GM18505 (cell line): Measurements from ENCODE around the gene RELB.

Experiments
- ATAC-seq: cut with Tn5 transposase; IDR thresholded peaks from one replicate; pipeline ENCODE4 v1.9.1; 2021; ENCODE audit not compliant: unreplicated experiment
- POLR2A ChIP-seq: IDR thresholded peaks from 4 replicates; pipeline ENCODE4 v1.6.1; 2011; ENCODE audit warnings: borderline replicate concordance; ENCODE audit not compliant: insufficient read depth, insufficient read length; ENCODE audit errors: extremely low read depth

RELB gene

GRCh38 chr19:45070861-45071544 is 69.7 kb downstream of the RELB start:
- peak; percentile 25 for TF ChIP-seq POLR2A
- no peak for ATAC-seq

GRCh38 chr19:45071545-45071938 is 70.3 kb downstream of the RELB start:
- no peak for ATAC-seq
- TF ChIP-seq POLR2A: no peak

GRCh38 chr19:45071969-45072790 is 70.9 kb downstream of the RELB start:
- no peak for ATAC-seq
- no peak for TF ChIP-seq POLR2A

GRCh38 chr19:45074744-45075300 is 73.6 kb downstream of the RELB start:
- TF ChIP-seq POLR2A: no peak
- ATAC-seq: no peak

- TF ChIP-seq POLR2A: peak; percentile 68
- peak; percentile 56 for ATAC-seq
Measured at GRCh38 chr19:45075301-45076028, 74.2 kb downstream of the RELB start.

GRCh38 chr19:45076029-45076850 is 75.0 kb downstream of the RELB start, which contains the start of gene ZNF296:
TSS of gene ZNF296 (minus strand) at chr19:45076478. CDS start at chr19:45076373, 105 bp downstream.
- peak; percentile 91 for TF ChIP-seq POLR2A
- peak; percentile 34 for ATAC-seq

GRCh38 chr19:45076851-45077730 is 75.8 kb downstream of the RELB start:
- no peak for ATAC-seq
- no peak for TF ChIP-seq POLR2A

- no peak for ATAC-seq
- TF ChIP-seq POLR2A: no peak
Measured at GRCh38 chr19:45078390-45079062, 77.3 kb downstream of the RELB start.

GRCh38 chr19:45079063-45079910 is 78.0 kb downstream of the RELB start, which contains the start of gene GEMIN7:
TSS of gene GEMIN7 (plus strand) at chr19:45079260. CDS start at chr19:45090115, 10,855 bp downstream.
- peak; percentile 78 for TF ChIP-seq POLR2A
- peak; percentile 27 for ATAC-seq

GRCh38 chr19:45079911-45080370 is 78.7 kb downstream of the RELB start:
- TF ChIP-seq POLR2A: no peak
- ATAC-seq: no peak
